HUES48 (cell line): ENCODE results near the gene PDE4D.
A peak's percentile ranks its signal among the peaks of the same experiment; 100 is the strongest.

Experiments used
- H3K27ac ChIP-seq: one replicate; pipeline ENCODE4 v1.7.0; 2013; ENCODE audit warnings: low read depth, low read length, inconsistent platforms
- H3K27me3 ChIP-seq: 2 replicates; pipeline ENCODE4 v1.6.1; 2013; ENCODE audit warnings: mild to moderate bottlenecking, low read length; ENCODE audit not compliant: control insufficient read depth, insufficient read depth
- H3K36me3 ChIP-seq: 2 replicates; pipeline ENCODE4 v1.6.1; 2013; ENCODE audit warnings: low read length; ENCODE audit not compliant: control insufficient read depth, insufficient read depth
- H3K4me1 ChIP-seq: 2 replicates; pipeline ENCODE4 v1.6.1; 2013; ENCODE audit warnings: mild to moderate bottlenecking, low read length; ENCODE audit not compliant: control insufficient read depth, insufficient read depth
- H3K4me3 ChIP-seq: 2 replicates; pipeline ENCODE4 v1.5.1; 2013; ENCODE audit warnings: mild to moderate bottlenecking, low read depth, low read length
- H3K9ac ChIP-seq: 2 replicates; pipeline ENCODE4 v1.6.1; 2013; ENCODE audit warnings: mild to moderate bottlenecking, low read depth, low read length, moderate library complexity
- H3K9me3 ChIP-seq: 2 replicates; pipeline ENCODE4 v1.6.1; 2013; ENCODE audit warnings: low read length; ENCODE audit not compliant: control insufficient read depth, insufficient read depth

PDE4D gene

DNA sequence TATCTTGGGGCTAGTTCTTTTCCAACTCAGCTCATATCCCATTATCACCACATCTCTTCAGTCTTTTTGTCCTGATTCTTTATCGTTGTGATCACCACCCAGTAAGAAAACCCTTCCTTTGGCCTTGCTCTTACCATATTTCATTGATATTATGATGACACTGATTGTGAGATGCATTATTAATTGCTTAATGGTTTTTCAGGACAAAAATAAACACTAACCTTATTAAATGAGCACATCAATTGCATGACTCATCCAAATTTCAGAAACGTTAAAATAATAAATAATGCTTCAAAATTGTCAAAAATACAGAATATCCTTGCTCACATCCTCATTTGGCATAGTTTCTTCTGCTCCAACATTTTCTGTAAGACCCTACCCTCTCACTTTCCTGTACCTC lies 270.7 kb downstream of the PDE4D start:
- no peaks in the 10 kb centered on the region for H3K27me3 ChIP-seq
- H3K9ac ChIP-seq = no peak overlapping the region
- H3K27ac ChIP-seq = no peak overlapping the region
- peaks cover 14% of the 10 kb centered on the region for H3K4me1 ChIP-seq
- no peaks in the 10 kb centered on the region for H3K36me3 ChIP-seq
- no peaks in the 10 kb centered on the region for H3K9me3 ChIP-seq
- H3K4me3 ChIP-seq = no peak overlapping the region

DNA sequence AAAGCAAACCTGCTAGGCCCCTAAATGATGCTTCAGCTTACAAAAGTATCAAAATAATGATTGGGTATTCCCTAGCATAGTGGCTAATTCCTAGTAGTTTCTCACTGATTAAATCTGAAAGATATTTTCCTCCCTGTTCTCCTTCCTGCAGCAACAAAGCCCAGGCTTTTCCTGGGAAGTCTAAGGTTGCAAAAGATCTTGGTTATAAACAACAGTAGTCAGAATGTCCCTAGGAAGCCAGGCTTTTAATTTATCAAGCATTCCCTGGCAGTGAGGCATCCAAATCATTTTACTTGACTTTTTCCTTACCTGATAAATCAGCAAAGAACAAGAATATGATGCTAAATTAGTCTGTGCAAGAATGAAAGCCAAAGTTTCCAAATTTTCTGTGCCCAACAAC lies 272.0 kb downstream of the PDE4D start:
- Histone ChIP-seq H3K4me3 (no peak overlapping the region), H3K27me3 (no peaks in the 10 kb centered on the region), H3K36me3 (no peaks in the 10 kb centered on the region), H3K9ac (no peak overlapping the region), H3K9me3 (no peaks in the 10 kb centered on the region), H3K27ac (no peak overlapping the region), H3K4me1 (peaks cover 14% of the 10 kb centered on the region)

DNA sequence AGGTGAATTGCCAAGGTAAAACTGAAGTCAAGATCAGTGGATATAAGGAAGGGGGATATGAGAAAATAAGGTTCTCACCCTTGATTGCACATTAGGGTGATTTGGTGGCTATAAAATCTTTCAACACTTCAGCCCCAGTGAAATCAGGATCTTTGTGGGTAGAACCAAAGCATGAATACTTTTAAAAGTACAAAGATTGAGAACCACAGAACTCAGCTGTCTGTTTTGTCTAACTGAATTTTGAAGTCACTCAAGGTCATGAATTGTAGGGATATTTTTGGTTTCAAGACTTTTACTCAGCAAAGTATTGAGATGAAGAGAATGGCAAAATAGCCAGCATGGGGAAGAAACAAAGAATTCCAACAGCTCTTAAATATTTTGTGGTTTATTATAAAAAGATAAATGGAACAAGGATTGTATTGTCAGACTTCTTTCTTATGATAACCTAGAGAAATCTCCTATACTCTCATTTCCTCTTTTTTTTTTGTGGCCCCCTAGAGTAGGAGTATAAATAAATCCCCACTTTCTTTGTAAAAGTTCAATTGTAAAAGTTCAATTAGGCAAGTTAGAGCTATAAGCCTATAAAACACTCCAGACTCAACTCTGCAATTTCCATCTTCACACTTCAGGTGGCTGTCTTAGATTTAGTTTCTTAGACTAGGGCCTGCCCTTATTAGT lies 272.9 kb downstream of the PDE4D start:
- no peaks in the 10 kb centered on the region for H3K9me3 ChIP-seq
- no peak overlapping the region for H3K9ac ChIP-seq
- H3K4me3 ChIP-seq = no peak overlapping the region
- no peaks in the 10 kb centered on the region for H3K27me3 ChIP-seq
- H3K27ac ChIP-seq = no peak overlapping the region
- peaks cover 21% of the 10 kb centered on the region for H3K4me1 ChIP-seq
- no peaks in the 10 kb centered on the region for H3K36me3 ChIP-seq

DNA sequence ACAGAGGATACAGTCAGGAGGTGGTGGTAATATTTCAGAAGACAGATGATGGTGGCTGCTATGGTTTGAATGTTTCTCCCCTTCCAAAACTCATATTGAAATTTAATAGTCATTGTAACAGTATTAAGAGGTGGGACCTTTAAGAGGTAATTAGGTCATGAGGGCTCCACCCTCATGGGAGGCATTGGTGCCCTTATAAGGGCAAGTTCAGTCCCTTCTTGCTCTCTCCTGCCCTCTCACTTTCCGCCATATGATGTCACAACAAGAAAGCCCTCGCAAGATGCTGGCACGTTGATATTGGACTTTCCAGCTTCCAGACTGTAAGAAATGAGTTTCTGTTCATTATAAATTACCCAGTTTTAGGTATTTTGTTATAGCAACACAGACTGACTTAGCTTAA lies 274.9 kb downstream of the PDE4D start:
- Histone ChIP-seq H3K9me3 (no peaks in the 10 kb centered on the region), H3K27me3 (no peaks in the 10 kb centered on the region), H3K36me3 (no peaks in the 10 kb centered on the region), H3K4me1 (peaks cover 26% of the 10 kb centered on the region), H3K4me3 (no peak overlapping the region), H3K9ac (no peak overlapping the region), H3K27ac (no peak overlapping the region)

DNA sequence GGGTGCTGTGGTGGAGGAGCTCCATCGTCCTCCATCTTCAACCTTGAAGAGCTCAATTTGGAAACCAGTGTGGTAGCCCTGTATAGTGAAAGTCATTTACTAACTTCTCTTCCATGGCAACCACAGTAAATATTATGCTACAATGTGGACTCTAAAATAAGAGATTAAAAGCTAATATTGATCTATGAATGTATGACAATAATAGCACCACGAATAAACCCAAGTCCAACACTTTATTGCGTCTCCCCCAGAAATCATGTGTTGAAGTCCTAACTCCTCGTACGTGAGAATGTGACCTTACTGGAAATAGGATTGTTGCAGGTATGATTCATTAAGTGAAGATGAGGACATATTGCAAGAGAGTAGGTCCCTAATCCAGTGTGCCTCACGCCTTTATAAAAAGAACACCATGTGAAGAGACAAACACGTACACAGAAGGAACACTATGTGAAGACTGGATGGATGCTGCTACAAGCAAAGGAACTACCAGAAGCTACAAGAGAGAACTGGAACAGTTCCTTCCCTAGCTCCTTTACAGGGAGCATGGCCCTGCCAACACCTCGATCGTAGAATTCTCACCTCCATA lies 276.2 kb downstream of the PDE4D start:
- H3K4me3 ChIP-seq = no peak overlapping the region
- no peaks in the 10 kb centered on the region for H3K27me3 ChIP-seq
- peaks cover 26% of the 10 kb centered on the region for H3K4me1 ChIP-seq
- H3K36me3 ChIP-seq = no peaks in the 10 kb centered on the region
- no peak overlapping the region for H3K27ac ChIP-seq
- H3K9me3 ChIP-seq = no peaks in the 10 kb centered on the region
- no peak overlapping the region for H3K9ac ChIP-seq

DNA sequence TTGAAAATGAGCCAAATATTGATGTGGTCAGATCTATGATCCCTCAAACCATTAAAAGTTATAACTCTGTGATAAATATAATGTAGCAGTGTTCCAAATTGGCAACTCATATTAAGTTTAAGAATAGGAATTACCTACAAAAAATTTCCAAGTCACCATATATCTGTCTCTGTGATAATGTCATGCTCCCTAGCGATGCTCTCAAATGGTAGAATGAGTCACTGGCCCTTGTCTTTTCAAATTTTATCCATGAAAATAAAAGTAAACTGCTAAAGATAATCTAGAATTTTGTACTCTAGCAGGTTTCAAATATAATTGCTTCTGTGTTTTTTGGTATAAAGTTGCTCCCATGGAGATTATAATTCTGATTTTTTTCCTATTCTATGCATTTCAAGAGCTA lies 277.1 kb downstream of the PDE4D start:
- Histone ChIP-seq H3K36me3 (no peaks in the 10 kb centered on the region), H3K9me3 (no peaks in the 10 kb centered on the region), H3K4me1 (peaks cover 26% of the 10 kb centered on the region), H3K27me3 (no peaks in the 10 kb centered on the region), H3K4me3 (no peak overlapping the region), H3K27ac (no peak overlapping the region), H3K9ac (no peak overlapping the region)

DNA sequence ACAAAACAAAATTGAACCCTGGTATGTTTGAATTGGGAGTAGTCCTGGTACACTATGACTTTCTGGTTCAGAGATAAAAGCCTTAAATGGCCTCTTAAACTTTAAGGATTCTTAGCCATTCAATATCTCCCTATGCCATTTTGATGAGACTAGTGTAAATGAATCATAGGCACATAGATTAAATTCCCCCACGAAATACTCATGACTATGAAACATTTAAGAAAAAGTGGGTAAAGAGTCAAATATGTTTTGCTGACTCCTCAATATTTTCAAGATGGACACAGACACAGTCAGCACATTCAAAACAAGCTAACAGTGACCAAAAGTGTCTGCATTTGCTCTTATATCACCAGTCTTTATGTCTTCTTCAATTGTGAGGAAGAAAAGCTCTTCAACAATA lies 278.3 kb downstream of the PDE4D start:
- Histone ChIP-seq H3K27ac (no peak overlapping the region), H3K9ac (no peak overlapping the region), H3K4me1 (peaks cover 25% of the 10 kb centered on the region), H3K9me3 (no peaks in the 10 kb centered on the region), H3K27me3 (no peaks in the 10 kb centered on the region), H3K36me3 (no peaks in the 10 kb centered on the region), H3K4me3 (no peak overlapping the region)

DNA sequence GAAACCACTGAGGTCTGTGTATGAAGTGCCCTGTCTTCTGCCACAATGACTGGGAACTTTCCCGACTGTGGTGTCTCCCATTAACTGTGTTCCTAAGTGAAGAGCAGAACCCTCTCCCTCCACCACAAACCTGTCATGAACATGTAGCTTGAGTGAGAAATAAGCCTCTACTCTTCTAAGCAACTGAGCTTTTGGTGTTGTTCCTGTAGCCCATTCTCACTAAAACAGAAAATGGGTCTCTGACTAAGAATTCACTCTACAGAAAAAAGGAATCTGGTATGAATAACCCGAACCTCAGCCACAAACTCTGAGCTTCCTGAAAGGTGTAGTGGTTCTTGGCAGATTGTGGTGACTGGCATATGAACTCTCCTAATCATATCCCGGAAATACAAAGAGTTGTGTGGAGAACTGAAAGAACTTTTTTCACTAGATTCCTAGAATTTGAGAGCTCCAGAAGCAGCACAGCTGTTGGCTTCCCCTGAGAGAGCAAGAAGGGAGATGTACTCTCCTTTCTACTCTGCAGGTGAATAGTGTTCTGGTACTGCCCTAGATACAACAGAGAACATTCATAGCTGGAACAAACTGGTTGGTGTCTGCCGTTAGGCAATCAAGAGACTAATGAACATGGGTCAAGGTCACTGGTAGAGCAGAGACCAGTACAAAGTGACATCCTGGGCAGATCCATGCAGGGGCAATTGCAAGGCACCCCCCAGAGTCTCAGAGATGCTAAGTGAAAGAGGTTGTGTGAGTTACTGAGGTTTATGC lies 283.8 kb downstream of the PDE4D start:
- no peaks in the 10 kb centered on the region for H3K36me3 ChIP-seq
- H3K27me3 ChIP-seq = no peaks in the 10 kb centered on the region
- H3K27ac ChIP-seq = no peak overlapping the region

DNA sequence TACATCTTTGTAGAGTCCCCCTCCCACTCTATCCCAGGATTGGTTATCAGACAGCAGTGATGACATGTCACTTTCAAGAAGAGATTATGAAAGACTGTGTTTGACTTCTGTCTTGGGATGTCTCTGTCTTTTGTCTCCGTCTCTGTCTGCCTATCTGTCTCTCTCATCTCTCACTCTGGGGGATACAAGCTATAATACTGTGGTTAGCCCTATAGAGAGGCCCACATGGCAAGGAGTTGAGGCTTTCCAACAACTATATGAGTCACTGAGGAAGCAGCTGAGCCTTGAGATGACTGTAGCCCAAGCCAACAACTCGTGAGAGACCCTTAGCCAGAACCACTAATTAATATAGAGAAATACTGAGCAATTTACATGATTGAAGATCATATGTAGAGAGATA lies 284.8 kb downstream of the PDE4D start:
- Histone ChIP-seq H3K4me1 (peaks cover 17% of the 10 kb centered on the region), H3K9me3 (no peaks in the 10 kb centered on the region), H3K9ac (no peak overlapping the region), H3K36me3 (no peaks in the 10 kb centered on the region), H3K4me3 (no peak overlapping the region), H3K27ac (no peak overlapping the region), H3K27me3 (no peaks in the 10 kb centered on the region)

More for the DNA sequence above, 283.8 kb downstream of the PDE4D start:
- H3K9me3 ChIP-seq = no peaks in the 10 kb centered on the region
- no peak overlapping the region for H3K9ac ChIP-seq
- H3K4me1 ChIP-seq = peaks cover 17% of the 10 kb centered on the region
- H3K4me3 ChIP-seq = no peak overlapping the region

DNA sequence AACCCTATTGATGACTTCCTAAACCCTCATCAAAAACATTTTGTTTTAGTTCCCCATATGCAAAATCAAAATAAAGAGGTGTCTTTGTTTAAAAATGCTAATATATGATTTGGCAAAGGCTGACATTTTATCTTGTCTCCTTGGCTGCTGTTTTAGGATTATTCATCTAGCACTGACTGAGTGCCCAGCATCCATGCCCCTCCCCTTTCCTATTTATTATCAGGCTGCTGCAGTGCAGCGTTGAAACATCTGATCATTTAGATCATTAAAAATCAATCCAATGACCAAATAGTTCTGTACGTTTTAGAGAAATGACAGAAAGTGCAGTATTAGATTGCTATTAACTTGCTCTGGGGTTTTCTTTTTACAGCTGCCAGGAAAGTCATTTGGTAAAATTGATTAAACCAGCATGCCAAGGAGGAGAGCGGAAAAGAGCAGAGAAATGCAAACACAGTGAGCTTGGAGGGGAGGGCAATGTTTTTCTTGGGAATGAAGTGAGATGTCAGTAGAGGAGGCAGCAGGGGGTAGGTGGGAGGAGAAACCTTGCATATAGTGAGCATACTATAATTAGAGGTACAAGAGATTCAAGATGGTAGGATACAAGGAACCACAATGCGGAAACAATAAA lies 286.3 kb downstream of the PDE4D start:
- H3K4me3 ChIP-seq = 0 out of 2 replicates have a peak overlapping the region, but pooled peaks have one; percentile 0
- H3K9ac ChIP-seq = no peak overlapping the region
- H3K4me1 ChIP-seq = peaks cover 17% of the 10 kb centered on the region
- no peaks in the 10 kb centered on the region for H3K27me3 ChIP-seq
- no peaks in the 10 kb centered on the region for H3K9me3 ChIP-seq
- no peak overlapping the region for H3K27ac ChIP-seq
- H3K36me3 ChIP-seq = no peaks in the 10 kb centered on the region

DNA sequence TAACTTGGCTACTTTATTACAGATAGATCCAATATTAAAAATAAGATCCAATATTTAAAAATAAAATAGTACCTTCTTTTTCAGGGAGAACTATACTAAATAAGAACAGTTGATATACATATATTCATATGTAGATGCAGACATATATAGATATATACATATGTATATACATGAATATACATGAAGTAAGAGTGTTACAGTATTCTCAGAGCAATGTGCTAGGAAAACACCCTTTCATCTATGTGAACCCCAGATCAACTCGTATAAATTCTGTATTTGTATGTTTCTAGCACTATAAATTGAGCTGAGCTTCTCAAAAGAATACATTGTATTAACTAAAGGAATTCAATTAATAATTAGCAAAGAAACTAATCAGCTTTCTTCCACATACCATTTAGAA lies 287.6 kb downstream of the PDE4D start:
- H3K27me3 ChIP-seq = no peaks in the 10 kb centered on the region
- H3K9ac ChIP-seq = no peak overlapping the region
- H3K27ac ChIP-seq = no peak overlapping the region
- no peak overlapping the region for H3K4me3 ChIP-seq
- peaks cover 17% of the 10 kb centered on the region for H3K4me1 ChIP-seq
- H3K9me3 ChIP-seq = no peaks in the 10 kb centered on the region
- no peaks in the 10 kb centered on the region for H3K36me3 ChIP-seq
